ENCODE measurements around the gene ATP10A.

- TF ChIP-seq POLR2AphosphoS5 (IDR thresholded peaks at IDR 0.05) (no peak), POLR2A (IDR thresholded peaks at IDR 0.05) (no peak)
- TF ChIP-seq, protein P1, sequence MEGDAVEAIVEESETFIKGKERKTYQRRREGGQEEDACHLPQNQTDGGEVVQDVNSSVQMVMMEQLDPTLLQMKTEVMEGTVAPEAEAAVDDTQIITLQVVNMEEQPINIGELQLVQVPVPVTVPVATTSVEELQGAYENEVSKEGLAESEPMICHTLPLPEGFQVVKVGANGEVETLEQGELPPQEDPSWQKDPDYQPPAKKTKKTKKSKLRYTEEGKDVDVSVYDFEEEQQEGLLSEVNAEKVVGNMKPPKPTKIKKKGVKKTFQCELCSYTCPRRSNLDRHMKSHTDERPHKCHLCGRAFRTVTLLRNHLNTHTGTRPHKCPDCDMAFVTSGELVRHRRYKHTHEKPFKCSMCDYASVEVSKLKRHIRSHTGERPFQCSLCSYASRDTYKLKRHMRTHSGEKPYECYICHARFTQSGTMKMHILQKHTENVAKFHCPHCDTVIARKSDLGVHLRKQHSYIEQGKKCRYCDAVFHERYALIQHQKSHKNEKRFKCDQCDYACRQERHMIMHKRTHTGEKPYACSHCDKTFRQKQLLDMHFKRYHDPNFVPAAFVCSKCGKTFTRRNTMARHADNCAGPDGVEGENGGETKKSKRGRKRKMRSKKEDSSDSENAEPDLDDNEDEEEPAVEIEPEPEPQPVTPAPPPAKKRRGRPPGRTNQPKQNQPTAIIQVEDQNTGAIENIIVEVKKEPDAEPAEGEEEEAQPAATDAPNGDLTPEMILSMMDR (IDR thresholded peaks at IDR 0.05) = no peak
Observed at GRCh38 chr15:25631971-25632370, 231.2 kb downstream of the ATP10A start.

Measured in stomach (tissue), 4 donors.